Measurements from ENCODE around the gene UBE2D2.
"Not testable (repeated sequence)": the region's sequence is repeated elsewhere in the genome, so short reads cannot be mapped to it uniquely, and the experiment has no call there.

Gene UBE2D2

GRCh38 chr5:139560752-139561654, at the start of gene UBE2D2:
Gene UBE2D2 (plus strand): TSS chr5:139561339. CDS start chr5:139561792, 453 bp downstream.
- DNase-seq: peak; percentile 97

GRCh38 chr5:139512786-139513390, 48.3 kb upstream of the UBE2D2 start:
- no peak for DNase-seq

- peak; percentile 87 for DNase-seq
These were observed 47.7 kb upstream of the UBE2D2 start for GRCh38 chr5:139513434-139513833.

DNA sequence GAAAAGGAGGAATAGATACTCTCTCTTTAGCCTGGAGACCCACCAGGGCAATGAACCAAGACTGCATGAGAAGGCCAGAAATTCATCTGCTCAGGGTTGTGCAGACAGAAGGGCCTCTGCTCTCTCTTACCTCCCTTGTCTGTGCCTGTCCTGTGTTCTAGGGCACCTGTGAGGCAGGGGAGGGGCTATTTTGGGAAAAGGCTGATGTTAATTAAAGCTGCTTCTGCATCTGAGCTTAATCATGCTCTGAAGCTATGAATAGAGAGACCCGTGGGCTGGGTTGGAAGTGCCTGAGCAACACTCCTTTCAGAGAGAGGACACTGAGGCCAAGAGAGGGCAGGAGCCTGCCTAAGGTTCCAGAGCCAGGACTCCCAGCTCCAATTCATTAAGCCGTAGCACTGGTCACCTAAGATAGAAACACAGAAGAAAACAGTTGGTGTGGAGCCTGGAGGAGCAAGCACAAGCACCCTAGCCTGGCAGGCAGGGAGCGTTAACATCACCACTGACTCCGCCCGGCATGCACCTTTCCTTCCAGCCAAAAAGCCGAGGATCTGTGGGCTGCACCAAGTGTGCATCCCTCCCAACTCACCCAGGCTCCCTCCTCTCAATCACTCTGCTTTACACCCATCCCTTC, 47.2 kb upstream of the UBE2D2 start:
- no peak for DNase-seq

DNA sequence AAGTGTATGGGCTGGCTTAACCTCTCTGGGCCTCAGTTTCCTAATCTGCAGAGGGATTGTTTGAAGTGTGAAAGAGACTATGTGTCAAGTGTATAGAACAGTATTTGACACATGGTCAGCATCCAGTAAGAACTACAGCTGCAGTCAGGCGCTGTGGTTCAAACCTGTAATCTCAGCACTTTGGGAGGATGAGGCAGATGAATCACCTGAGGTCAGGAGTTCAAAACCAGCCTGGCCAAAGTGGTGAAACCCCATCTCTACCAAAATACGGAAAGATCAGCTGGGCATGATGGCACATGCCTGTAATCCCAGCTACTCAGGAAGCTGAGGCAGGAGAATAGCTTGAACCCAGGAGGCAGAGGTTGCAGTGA, 46.7 kb upstream of the UBE2D2 start:
- DNase-seq: no peak

- DNase-seq: peak; percentile 94
These were observed 43.2 kb upstream of the UBE2D2 start for GRCh38 chr5:139517683-139518564.

- DNase-seq: no peak
These were observed 37.3 kb upstream of the UBE2D2 start for GRCh38 chr5:139523635-139524445.

GRCh38 chr5:139524446-139524845, 36.7 kb upstream of the UBE2D2 start:
- DNase-seq: no peak

DNA sequence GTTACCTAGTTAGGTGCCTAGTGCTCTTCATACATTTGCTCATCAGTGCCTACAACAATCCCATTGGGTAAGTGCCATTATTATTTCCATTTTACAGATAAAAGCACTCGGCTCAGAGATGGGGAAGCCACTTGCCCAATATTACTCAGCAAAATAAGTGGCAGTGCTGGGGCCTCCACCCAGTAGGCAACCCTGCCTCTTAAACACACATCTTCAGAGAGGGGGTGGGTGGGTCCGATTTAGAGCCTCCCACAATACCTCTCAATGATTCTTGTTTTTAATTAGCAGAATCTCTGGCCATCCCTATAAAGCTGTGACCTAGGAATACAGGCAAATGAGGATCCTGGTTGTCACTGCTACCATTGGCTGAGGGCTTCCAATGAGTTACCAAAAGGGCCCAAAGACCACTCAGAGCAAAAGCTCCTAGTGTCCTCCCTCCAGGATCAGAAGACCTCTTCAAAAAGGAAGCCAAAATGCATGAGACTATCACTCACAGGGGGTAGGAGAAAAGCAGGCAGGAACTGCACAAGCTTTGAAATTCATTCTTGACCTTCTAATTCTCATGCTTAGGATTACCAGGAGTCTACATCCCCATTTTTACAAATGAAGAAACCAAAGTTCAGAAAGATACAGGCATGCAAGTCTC, 36.1 kb upstream of the UBE2D2 start:
- no peak for DNase-seq

DNA sequence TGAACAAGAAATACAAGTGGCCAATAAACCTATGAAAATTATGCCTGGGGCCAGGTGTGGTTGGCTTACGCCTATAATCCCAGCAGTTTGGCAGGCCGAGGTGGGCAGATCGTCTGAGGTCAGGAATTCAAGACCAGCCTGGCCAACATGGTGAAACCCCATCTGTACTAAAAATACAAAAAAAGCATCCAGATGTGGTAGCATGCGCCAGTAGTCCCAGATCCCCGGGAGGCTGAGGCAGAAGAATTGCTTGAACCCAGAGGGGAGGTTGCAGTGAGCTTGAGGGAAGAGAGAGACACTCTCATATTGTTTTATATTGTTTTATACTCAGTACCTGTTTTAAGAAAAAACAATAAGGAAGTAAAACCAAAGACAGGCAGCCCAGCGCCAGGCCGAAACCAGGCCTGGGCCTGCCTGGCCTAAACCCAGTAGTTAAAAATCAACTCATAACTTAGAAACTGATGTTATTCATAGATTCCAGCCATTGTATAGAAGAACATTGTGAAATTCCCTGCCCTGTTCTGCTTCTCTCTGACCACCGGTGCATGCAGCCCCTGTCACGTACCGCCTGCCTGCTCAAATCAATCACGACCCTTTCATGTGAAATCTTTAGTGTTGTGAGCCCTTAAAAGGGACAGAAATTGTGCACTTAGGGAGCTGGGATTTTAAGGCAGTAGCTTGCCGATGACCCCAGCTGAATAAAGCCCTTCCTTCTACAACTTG, 35.4 kb upstream of the UBE2D2 start:
- DNase-seq: not testable (repeated sequence)

DNA sequence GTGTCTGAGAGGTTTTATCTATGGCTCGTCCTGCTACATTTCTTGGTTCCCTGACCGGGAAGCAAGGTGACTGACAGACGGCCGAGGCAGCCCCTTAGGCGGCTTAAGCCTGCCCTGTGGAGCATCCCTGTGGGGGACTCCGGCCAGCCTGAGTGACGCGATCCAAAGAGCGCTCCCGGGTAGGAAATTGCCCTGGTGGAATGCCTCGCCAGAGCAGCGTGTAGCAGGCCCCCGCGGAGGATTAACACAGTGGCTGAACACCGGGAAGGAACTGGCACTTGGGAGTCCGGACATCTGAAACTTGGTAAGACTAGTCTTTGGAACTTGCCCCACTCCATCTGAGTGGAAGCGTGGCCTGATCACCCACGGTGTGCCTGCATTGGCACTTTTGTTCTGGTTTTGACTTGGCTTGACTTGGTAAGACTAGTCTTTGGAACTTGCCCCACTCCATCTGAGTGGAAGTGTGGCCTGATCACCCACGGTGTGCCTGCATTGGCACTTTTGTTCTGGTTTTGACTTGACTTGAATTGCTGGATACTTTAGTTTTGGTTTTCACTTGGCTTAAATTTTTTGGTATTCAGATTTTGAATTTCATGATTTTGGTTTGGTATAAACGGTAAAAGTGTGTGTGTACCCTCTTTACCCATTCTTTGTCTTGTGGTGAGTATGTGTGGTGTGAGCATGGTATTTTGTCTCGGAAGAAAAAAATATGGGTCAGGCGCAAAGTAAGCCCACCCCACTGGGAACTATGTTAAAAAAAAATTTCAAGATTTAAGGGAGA, 34.6 kb upstream of the UBE2D2 start:
- not testable (repeated sequence) for DNase-seq

GRCh38 chr5:139527090-139527470, 34.1 kb upstream of the UBE2D2 start:
- DNase-seq: not testable (repeated sequence)

- not testable (repeated sequence) for DNase-seq
These were observed 33.2 kb upstream of the UBE2D2 start for GRCh38 chr5:139527896-139528467.

- DNase-seq: not testable (repeated sequence)
These were observed 32.4 kb upstream of the UBE2D2 start for GRCh38 chr5:139528695-139529094.

- DNase-seq: not testable (repeated sequence)
These were observed 31.1 kb upstream of the UBE2D2 start for GRCh38 chr5:139530079-139530478.

DNA sequence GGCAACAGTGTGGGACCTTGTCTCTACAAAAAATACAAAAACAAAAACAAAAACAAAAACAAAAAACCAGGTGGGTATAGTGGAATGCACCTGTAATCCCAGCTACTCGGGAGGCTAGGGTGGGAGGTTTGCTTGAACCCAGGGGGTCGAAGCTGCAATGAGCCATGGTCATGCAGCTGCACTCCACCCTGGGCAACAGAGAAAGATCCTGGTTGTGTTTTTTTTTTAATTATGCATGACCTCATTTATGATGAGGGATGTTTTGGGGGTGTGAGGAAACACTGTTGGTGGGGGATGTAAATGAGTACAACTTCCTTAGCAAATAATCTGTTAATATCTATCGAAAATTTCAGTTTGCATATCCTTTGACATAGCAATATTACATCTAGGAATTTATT, 29.4 kb upstream of the UBE2D2 start:
- DNase-seq: no peak

GRCh38 chr5:139543423-139543991, 17.6 kb upstream of the UBE2D2 start:
- peak; percentile 73 for DNase-seq

DNA sequence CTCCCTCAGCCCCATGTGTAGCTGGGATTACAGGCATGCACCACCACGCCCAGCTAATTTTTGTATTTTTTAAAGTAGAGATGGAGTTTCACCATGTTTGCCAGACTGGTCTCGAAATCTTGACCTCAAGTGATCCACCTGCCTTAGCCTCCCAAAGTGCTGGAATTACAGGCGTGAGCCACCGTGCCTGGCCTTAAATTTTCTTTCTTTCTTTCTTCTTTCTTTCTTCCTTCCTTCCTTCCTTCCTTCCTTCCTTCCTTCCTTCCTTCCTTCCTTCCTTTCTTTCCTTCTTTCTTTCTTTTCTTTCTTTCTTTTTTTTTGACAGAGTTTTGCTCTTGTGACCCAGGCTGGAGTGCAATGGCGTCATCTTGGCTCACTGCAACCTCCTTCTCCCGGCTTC, 14.5 kb upstream of the UBE2D2 start:
- DNase-seq: not testable (repeated sequence)

All from CD4-positive, alpha-beta T cell treated with Interleukin-17A for 4 hours (primary cell).